ENCODE data around the gene ECE1. TPM values are rescaled to one million over a fixed set of nuclear protein-coding genes. Genes with fewer than 3 reads are reported as not detected.
A peak's percentile ranks its signal among the peaks of the same experiment; 100 is the strongest.

ECE1 gene
- total and polyA plus RNA-seq, 11 donors: 37.3 to 140 (median 59.4) TPM

- Histone ChIP-seq H3K27me3 (no peaks in the 10 kb centered on the region), H3K9me3 (no peaks in the 10 kb centered on the region), H3K4me1 (peaks cover 9 to 81% (median 60%) of the 10 kb centered on the region in 12 donors), H3K27ac (peak overlapping the region in 10 of 12 donors; percentile 61 to 94 (median 82)), H3K36me3 (no peaks in the 10 kb centered on the region), H3K4me3 (no peak overlapping the region)
- ATAC-seq (peak; percentile 17 to 59 (median 50)), DNase-seq (peak in 2 of 5 donors; percentile 27 to 47)
- intact Hi-C loops (cut with DNase I): loop anchor here in 4 of 10 donors (5.0 kb wide), 2 partner anchors 40 to 75 kb away; partner anchors contain the start of gene ECE1 (in 3 of the 4)
- 29 to 51% (median 42%) methylated on average over 6 to 8 of the region's 8 CpGs for whole genome bisulfite sequencing, 4 donors
- TF ChIP-seq, protein P1, sequence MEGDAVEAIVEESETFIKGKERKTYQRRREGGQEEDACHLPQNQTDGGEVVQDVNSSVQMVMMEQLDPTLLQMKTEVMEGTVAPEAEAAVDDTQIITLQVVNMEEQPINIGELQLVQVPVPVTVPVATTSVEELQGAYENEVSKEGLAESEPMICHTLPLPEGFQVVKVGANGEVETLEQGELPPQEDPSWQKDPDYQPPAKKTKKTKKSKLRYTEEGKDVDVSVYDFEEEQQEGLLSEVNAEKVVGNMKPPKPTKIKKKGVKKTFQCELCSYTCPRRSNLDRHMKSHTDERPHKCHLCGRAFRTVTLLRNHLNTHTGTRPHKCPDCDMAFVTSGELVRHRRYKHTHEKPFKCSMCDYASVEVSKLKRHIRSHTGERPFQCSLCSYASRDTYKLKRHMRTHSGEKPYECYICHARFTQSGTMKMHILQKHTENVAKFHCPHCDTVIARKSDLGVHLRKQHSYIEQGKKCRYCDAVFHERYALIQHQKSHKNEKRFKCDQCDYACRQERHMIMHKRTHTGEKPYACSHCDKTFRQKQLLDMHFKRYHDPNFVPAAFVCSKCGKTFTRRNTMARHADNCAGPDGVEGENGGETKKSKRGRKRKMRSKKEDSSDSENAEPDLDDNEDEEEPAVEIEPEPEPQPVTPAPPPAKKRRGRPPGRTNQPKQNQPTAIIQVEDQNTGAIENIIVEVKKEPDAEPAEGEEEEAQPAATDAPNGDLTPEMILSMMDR (IDR thresholded peaks at IDR 0.05): no peak
- no peak for TF ChIP-seq POLR2A (IDR thresholded peaks at IDR 0.05)
Observed at GRCh38 chr1:21332554-21333311, 42.5 kb upstream of the ECE1 start.

DNA sequence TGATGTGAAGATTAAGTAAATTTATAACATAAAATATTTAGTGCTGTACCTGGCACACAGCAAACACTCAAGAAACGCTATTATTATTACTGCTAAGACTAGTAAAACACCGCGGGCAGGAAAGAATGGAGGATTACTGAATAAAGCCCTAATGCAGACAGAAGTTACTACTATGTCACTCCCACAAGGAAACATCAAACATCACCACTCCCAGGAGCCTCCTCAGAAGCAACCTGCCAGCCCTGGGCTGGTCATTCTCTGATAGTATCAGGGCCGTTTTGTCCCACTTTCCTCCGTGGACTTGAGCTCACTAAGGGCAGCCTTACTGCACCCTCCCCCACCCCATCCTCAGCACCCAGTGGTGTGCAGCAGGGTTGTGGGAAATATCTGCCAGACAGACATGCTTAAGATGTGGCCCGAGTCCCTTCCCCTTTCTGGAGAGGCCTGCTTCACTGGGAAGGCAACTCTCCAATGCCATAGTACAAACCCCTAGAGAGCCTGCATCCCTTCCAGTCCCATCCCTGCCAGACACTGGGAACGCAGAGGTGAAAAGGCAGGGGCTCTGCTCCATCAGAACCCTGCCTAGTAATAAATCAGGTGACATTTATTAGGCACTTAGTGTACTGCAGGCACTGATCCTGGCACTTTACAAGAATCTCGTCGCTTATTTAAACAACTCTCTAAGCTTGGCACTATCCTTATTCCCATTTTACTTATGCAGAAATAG lies 41.7 kb upstream of the ECE1 start:
- Histone ChIP-seq H3K36me3 (no peaks in the 10 kb centered on the region), H3K9me3 (no peaks in the 10 kb centered on the region), H3K4me1 (peaks cover 9 to 80% (median 60%) of the 10 kb centered on the region in 12 donors), H3K27ac (peak overlapping the region in 11 of 12 donors; percentile 8 to 90 (median 60)), H3K4me3 (no peak overlapping the region), H3K27me3 (no peaks in the 10 kb centered on the region)
- ATAC-seq (no peak), DNase-seq (no peak)
- TF ChIP-seq, protein P1 (IDR thresholded peaks at IDR 0.05): no peak
- TF ChIP-seq POLR2A (IDR thresholded peaks at IDR 0.05): no peak
- intact Hi-C loops (cut with DNase I): loop anchor here in 4 of 10 donors (5.0 kb wide), 2 partner anchors 40 to 75 kb away; partner anchors contain the start of gene ECE1 (in 3 of the 4)
- 32 to 59% (median 45%) methylated on average over 9 of the region's 9 CpGs for whole genome bisulfite sequencing, 4 donors

DNA sequence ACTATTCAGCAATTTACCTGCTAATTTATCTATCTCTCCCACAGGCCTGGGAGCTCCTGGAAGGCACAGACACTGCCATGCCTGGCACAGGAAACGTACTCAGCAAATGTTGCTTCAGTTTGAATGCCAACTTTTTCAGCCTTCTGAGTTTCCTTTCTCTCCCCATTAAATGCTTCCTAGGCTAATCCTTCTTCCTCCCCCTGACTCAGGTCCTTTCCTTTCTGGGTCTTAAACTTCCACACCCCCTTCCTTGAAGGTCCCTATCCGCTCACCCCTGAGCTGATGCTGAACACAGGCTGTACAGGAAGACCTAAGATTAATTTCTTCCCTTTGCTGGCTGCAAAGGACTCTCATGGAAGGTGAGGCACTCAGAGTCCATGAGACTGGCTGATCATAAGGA lies 40.3 kb upstream of the ECE1 start:
- Histone ChIP-seq H3K9me3 (no peaks in the 10 kb centered on the region), H3K4me1 (peaks cover 9 to 80% (median 64%) of the 10 kb centered on the region in 12 donors), H3K27ac (peak overlapping the region in 2 of 12 donors; percentile 6 to 90), H3K36me3 (no peaks in the 10 kb centered on the region), H3K4me3 (no peak overlapping the region), H3K27me3 (no peaks in the 10 kb centered on the region)
- intact Hi-C loops (cut with DNase I): loop anchor here in 4 of 10 donors (5.0 kb wide), 2 partner anchors 38 to 73 kb away; partner anchors contain the start of gene ECE1 (in 3 of the 4)
- TF ChIP-seq, protein P1 (IDR thresholded peaks at IDR 0.05): no peak
- TF ChIP-seq POLR2A (IDR thresholded peaks at IDR 0.05): no peak
- DNase-seq (no peak), ATAC-seq (no peak)
- WGBS, 4 donors: 81 to 92% (median 84%) methylated on average over 2 of the region's 2 CpGs

Measured in heart left ventricle (tissue), 16 donors.